Measurements from ENCODE around the gene TNMD.
"Not testable (repeated sequence)": the region's sequence is repeated elsewhere in the genome, so short reads cannot be mapped to it uniquely, and the experiment has no call there.

The TNMD gene

GRCh38 chrX:100584611-100585010 lies at the start of gene TNMD:
TSS of gene TNMD (plus strand) at chrX:100584936. CDS start at chrX:100585019, 83 bp downstream.
- no peak within 1 kb of the TSS for H3K4me3 ChIP-seq (replicated peaks; ENCODE audit: low read depth, low read length)
- TF ChIP-seq CTCF (IDR thresholded peaks at IDR 0.05; ENCODE audit: low read depth, low read length, missing control alignments), result no peak
- DNase-seq (ENCODE audit: extremely low read depth, low read depth), result no peak

GRCh38 chrX:100565534-100565933 lies 19.2 kb upstream of the TNMD start:
- DNase-seq (ENCODE audit: extremely low read depth, low read depth); H3K4me3 ChIP-seq (replicated peaks; ENCODE audit: low read depth, low read length): not testable (repeated sequence)

- no peak for TF ChIP-seq CTCF (IDR thresholded peaks at IDR 0.05; ENCODE audit: low read depth, low read length, missing control alignments)
- no peak for DNase-seq (ENCODE audit: extremely low read depth, low read depth)
- H3K4me3 ChIP-seq (replicated peaks; ENCODE audit: low read depth, low read length), result no peak overlapping the region
These were observed 2.0 kb downstream of the TNMD start for GRCh38 chrX:100586747-100587146.

- peak; percentile 2 for DNase-seq (ENCODE audit: extremely low read depth, low read depth)
- H3K4me3 ChIP-seq (replicated peaks; ENCODE audit: low read depth, low read length), result no peak overlapping the region
- no peak for TF ChIP-seq CTCF (IDR thresholded peaks at IDR 0.05; ENCODE audit: low read depth, low read length, missing control alignments)
These were observed 3.1 kb downstream of the TNMD start for GRCh38 chrX:100587861-100588260.

- no peak for TF ChIP-seq CTCF (IDR thresholded peaks at IDR 0.05; ENCODE audit: low read depth, low read length, missing control alignments)
- DNase-seq (ENCODE audit: extremely low read depth, low read depth), result no peak
- H3K4me3 ChIP-seq (replicated peaks; ENCODE audit: low read depth, low read length), result no peak overlapping the region
These were observed 6.7 kb downstream of the TNMD start for GRCh38 chrX:100591256-100592051.

GRCh38 chrX:100593126-100593525 lies 8.4 kb downstream of the TNMD start:
- DNase-seq (ENCODE audit: extremely low read depth, low read depth), result no peak
- TF ChIP-seq CTCF (IDR thresholded peaks at IDR 0.05; ENCODE audit: low read depth, low read length, missing control alignments), result no peak
- H3K4me3 ChIP-seq (replicated peaks; ENCODE audit: low read depth, low read length), result no peak overlapping the region

- DNase-seq (ENCODE audit: extremely low read depth, low read depth), result no peak
- no peak overlapping the region for H3K4me3 ChIP-seq (replicated peaks; ENCODE audit: low read depth, low read length)
- no peak for TF ChIP-seq CTCF (IDR thresholded peaks at IDR 0.05; ENCODE audit: low read depth, low read length, missing control alignments)
These were observed 8.8 kb downstream of the TNMD start for GRCh38 chrX:100593581-100593980.
